ENCODE results near the gene MAD1L1.

MAD1L1 gene

DNA sequence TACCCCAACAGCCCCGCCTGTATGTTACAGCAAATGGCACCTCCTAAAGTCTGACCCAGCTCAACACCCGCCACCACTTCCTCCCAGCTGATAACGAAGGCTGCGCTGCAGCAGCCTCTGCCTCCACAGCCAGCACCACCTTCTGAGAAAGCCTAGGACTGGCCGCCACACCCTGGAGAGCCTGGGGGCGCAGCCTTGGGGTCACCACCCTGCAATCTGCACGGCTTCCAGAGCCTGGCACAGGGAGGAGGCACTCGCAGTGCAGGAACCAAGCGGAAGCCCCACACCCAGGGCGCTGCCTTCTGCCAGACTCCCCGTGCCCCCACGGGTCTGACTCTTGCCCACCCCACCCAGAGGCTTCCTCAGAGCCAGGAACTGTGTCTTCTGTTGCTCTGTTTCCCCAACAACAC lies 112.5 kb downstream of the MAD1L1 start:
- peak; percentile 18 to 29 for DNase-seq (ENCODE audit: low read depth in 2 of 2, low spot score in 1 of 2)

DNA sequence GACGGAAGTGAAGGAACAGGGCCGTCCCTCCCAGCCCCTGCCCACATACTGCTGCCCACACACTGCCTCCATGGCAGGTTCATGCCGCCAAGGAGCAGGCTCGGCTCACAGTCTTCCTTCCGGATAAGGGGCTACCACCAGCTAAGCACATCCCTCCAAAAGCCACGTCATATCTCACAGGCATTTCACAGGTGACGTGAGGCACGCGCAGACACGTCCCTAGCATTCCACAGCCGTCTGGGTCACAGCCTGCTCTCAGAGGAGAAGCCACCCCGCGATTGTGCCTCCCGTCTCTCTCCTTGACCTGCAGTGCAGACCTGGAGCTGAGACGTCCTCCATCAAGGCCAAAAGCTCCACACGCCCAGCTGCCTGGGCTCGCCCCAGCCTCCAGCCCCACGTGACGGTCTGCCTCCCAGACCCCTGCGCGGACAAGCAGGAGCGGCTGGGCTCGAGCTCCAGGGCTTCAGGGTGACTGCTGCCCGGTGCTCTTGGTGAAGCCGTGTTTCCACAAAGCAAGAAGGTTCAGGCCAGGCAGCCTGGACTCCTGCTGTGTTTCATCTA lies 114.0 kb downstream of the MAD1L1 start:
- DNase-seq (ENCODE audit: low read depth in 2 of 2, low spot score in 1 of 2), result no peak

DNA sequence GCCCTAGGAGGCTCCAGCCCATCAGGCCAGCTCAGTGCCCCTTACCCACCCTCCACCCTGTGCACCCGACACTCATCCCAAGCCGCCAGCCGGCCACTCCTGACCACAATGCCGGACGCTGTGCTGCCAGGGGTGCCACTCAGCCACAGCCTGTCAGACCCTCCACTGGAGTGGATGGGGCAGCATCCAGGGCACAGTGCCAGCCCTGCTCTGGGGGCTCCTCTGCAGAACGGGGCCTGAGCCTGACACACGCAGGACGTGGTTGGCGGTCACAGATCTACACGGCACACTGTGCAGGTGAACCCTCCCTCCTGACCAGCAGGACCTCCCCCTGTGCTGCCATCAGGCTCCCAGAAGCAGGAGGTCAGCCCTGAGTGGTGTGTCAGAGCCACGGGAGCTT lies 114.7 kb downstream of the MAD1L1 start:
- no peak for DNase-seq (ENCODE audit: low read depth in 2 of 2, low spot score in 1 of 2)

DNA sequence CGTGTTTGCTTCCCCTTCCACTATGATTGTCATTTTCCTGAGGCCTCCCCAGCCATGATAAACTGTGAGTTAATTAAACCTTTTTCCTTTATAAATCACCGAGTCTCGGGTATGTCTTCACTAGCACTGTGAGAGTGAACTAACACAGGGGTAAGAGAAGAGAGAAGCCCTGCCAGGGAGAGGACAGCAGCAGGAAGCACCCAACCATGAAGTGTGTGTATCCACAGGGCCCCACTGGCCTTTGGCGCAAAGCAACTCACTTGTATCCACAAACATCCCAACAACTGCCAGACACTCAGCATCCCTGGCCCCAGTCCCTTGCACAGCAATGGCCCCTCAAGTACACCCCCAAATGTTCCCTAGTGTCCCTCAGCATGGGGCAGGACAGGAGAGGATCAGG lies 115.1 kb downstream of the MAD1L1 start:
- no peak for DNase-seq (ENCODE audit: low read depth in 2 of 2, low spot score in 1 of 2)

DNA sequence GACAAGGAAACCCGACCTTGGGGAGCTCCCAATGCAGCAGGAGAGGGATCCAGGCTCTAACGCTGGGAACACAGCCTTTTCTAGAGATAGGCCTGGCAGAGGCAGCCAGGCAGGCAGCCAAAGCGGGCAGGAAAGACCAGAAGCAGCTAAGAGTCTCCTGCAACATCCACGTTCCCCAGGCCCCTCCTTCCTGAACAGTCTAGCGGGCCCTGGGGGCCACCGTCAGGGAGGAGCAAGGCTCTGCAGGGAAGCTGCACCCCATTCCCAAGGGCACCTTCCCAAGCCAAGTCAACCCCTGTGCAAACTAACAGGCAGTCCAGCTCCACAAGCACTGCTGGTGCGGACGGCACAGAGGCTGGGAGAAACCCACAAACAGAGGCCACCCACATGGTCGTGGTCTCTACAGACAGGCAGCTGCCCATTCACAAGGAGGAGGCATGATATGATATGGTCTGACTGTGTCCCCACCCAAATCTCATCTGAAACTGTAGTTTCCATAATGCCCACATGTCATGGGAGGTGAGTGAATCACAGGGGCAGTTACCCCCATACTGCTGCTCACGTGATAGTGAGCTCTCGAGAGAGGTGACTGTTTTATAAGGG lies 115.7 kb downstream of the MAD1L1 start:
- DNase-seq (ENCODE audit: low read depth in 2 of 2, low spot score in 1 of 2), result no peak

GRCh38 chr7:2116448-2116810 lies 116.3 kb downstream of the MAD1L1 start:
- DNase-seq (ENCODE audit: low read depth in 2 of 2, low spot score in 1 of 2), result no peak

GRCh38 chr7:2115760-2116447 lies 116.8 kb downstream of the MAD1L1 start:
- no peak for DNase-seq (ENCODE audit: low read depth in 2 of 2, low spot score in 1 of 2)

DNA sequence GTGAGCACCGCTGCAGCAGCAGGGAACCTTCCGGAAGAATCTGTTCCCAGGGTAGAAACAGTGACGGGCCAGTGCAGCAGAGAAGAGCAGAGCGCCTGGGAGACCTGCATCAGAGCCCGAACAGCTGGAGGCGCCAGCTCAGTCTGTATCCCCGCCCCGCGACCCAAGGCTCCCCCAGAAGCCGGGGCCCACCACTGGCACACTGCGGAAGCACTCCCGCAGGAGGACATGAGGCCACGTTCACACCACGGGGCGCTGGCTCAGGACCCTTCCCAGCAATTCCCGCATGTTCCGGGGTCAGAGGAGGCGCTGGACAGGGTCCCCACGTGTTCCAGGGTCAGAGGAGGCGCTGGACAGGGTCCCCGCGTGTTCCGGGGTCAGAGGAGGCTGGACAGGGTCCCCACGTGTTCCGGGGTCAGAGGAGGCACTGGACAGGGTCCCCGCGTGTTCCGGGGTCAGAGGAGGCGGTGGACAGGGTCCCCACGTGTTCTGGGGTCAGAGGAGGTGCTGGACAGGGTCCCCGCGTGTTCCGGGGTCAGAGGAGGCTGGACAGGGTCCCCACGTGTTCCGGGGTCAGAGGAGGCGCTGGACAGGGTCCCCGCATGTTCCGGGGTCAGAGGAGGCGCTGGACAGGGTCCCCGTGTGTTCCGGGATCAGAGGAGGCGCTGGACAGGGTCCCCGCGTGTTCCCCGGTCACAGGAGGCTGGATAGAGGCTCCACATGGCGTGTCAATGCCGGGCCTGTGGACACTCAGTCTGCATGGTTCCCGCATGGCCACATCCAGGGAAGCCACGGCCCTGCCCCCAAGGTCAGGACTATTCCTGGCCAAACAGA lies 117.6 kb downstream of the MAD1L1 start:
- no peak for DNase-seq (ENCODE audit: low read depth in 2 of 2, low spot score in 1 of 2)

DNA sequence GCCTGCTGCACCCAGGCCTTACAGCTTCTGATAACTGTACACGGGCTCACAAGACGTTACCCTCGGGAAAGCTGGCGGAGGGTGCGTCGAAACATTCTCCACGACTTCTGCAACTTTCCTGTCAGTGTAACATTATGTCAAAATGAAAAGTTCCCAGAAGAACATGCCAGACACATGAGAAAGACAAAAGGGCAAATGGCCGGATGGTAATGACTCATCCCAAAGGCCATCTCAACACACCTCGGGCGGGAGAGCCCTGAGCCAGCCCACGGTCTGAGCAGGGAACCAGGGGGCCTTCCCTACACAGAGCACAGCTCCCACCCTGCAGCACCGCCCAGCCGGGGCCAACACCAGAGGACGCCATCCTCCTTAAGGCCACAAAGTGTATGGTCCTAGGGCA lies 118.7 kb downstream of the MAD1L1 start:
- DNase-seq (ENCODE audit: low read depth in 2 of 2, low spot score in 1 of 2), result no peak

- no peak for DNase-seq (ENCODE audit: low read depth in 2 of 2, low spot score in 1 of 2)
Observed at GRCh38 chr7:2112261-2113198, 120.2 kb downstream of the MAD1L1 start.

DNA sequence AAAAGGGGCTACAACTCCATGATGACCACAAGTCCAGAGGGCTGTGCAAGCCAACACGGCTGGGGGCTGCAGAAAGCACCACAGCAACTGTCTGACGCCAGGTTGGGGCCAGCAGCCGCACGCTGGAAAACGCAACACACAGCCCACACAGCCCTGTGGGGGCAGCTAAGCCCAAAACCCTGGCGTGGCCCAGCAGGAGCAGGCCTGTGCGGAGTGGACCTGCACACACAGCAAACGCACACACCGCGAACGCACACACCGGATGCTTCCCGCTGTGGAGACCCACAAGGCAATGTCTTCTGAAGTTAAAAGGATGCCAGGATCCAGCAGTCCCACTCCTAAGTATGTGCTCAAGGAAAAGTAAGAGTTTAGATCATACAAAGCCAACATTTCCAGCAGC lies 121.2 kb downstream of the MAD1L1 start:
- no peak for DNase-seq (ENCODE audit: low read depth in 2 of 2, low spot score in 1 of 2)

- no peak for DNase-seq (ENCODE audit: low read depth in 2 of 2, low spot score in 1 of 2)
Observed at GRCh38 chr7:2110610-2111396, 121.9 kb downstream of the MAD1L1 start.

DNA sequence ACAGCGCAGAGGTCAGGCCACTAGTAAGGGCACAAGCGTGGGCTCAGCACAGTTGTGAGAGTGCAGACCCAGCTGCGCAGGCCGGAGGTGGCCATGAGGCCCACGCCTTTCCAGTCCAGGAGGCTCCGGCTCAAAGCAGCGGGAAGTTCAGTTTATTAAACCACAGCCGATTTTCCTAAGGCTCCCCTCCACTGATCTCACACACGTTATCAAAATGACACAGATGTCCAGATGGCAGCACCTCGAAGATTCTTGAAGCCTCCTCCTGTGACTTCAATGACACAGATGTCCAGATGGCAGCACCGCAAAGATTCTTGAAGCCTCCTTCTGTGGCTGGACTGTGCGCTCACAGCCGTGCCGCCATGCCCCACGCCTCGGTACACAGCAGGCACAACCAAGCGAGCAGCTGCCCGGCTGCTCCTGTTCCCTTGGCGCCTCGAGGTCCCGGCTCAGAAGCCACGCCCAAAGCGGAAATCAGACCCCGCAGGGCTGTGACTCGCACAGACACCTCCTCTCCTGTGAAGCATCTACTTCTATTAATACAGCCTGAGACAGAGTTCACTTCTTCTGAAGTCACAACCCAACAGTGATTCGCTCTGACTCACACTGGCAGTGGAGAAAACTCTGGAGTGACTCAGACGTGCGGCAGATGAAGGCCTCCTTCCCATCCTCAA lies 122.7 kb downstream of the MAD1L1 start:
- DNase-seq (ENCODE audit: low read depth in 2 of 2, low spot score in 1 of 2), result peak; percentile 13 to 38

DNA sequence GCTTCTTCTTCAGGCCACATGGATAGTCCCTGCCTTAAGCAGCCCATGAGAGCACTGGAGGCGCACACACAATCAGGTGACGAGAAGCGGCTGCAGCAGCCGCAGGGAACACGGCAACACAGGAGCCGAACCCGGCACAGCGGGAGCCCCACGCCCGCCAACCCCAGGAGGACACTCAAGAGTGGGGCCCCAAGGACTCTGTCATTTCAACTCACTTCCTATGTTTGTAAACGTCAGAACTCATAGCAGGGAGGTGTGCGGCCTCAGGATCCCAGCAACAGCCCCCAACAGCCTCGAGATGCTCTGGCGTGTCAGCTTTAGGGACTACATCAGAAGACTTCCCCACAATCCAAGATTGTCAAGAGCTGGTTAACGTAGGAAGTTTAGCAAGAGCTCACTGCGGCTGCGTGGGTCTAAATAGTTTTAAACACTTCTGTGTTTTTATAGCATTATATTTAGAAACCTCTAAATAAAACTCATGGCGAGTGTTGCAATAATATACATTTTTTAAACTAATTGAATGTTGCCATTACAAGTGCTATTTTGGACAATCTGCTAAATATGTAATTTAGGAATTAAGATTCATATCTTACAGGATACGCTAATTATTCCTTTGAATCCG lies 123.4 kb downstream of the MAD1L1 start:
- no peak for DNase-seq (ENCODE audit: low read depth in 2 of 2, low spot score in 1 of 2)

DNA sequence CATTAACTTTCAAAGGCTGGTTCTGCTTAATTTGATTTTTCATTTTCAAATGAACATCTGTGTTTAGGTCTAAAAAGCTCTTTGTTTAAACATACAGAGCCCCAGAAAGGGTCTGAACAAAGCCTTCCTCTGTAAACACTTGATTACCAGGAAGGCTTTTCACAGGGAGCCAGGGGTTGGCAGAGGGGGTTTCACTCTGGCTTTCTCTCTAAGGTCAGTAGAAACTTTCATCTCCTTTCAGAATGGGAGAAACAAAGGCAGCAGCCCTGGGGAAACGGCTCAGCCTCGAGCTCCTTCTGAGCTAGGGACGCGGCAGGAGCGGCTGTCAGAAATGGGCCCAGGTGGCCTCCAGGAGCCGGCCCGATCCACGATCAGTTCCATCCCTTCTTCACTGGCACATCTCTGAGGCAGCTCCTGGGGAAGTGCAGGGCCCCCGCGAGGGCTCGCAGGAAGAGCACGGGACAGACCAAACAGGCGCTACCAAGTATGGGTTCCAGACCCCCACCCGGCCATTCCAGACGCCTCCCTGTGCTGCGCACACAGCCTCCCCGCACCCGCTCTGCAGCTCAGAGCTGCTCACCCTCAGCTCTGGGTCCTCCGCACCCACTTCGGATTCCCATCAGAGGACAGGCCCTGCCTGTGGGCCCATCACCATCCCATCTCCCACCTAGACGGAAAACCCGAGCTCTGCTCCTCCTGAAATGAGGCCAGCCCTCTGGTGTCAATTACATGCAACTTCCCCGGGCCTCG lies 124.1 kb downstream of the MAD1L1 start:
- no peak for DNase-seq (ENCODE audit: low read depth in 2 of 2, low spot score in 1 of 2)

DNA sequence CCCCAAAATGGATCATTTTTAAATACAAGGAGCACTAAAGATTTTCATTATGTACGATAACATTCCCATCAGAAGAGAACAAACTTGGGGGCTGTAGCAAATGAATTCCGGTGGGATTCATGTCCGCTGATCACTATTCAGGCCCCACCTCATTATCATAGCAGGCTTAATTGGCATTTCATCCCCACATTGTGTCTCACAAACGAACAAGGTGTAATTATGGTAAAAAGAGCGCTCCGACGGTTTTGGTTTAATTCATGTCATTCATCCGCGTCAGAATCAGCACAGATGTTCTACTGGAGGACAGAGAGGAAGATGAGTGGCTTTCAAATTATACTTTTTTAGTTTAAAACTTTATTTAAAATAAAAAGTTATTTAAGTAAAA lies 124.7 kb downstream of the MAD1L1 start:
- DNase-seq (ENCODE audit: low read depth in 2 of 2, low spot score in 1 of 2), result no peak

DNA sequence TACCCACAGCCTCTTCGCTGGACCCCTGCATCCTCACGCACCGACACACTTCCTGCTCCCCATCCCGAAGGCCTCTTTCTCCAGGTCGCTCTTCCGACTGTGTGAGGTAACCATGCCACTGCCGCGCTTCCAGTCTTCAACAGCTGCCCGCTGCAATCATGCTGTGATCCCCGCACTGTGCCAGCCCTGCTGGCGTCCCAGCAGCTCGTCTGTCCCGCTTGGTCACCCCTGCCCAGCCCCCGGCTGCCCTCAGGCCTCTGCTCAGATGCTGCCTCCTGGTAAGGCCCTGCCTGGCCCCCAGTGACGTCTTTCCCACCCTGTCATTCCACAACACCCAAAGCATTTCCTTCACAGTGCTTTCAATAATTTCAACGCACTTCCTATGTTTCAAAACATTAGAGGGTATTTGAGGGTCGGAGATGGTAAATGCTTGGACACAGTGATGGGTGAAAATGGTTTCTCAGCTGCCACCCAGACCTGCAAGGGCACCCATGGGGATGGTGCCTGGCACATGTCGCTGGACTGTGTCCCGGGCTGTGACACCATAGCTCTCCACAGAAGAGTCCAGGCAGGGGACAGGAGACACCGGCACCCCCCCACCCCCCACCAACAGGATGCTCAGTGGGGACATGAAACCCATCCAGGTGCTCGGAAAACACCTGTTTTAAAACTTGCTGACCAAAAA lies 125.2 kb downstream of the MAD1L1 start:
- DNase-seq (ENCODE audit: low read depth in 2 of 2, low spot score in 1 of 2), result no peak

GRCh38 chr7:2106924-2107323 lies 125.8 kb downstream of the MAD1L1 start:
- DNase-seq (ENCODE audit: low read depth in 2 of 2, low spot score in 1 of 2), result no peak

Measured in stimulated activated CD8-positive, alpha-beta memory T cell treated with anti-CD3 and anti-CD28 coated beads, Interleukin-4, amount 100 ng/mL, for 4 hours (primary cell).